ENCODE measurements around the gene TSSK2.
A peak's percentile ranks its signal among the peaks of the same experiment; 100 is the strongest.

TSSK2 gene

GRCh38 chr22:19117111-19117512, 14.0 kb upstream of the TSSK2 start:
- peak overlapping the region; percentile 84 for H3K27ac ChIP-seq (ENCODE audit: low read depth, low read length, poor library complexity, severe bottlenecking)
- no peaks in the 10 kb centered on the region for H4K20me1 ChIP-seq (ENCODE audit: insufficient read depth, low read length)
- TF ChIP-seq CTCF (IDR thresholded peaks at IDR 0.05; ENCODE audit: low read length) (no peak), EZH2 (IDR thresholded peaks at IDR 0.05; ENCODE audit: borderline replicate concordance, low read length) (no peak)
- H3K9me2 ChIP-seq (ENCODE audit: low read depth, low read length): no peaks in the 10 kb centered on the region
- peaks cover 62% of the 10 kb centered on the region for H3K4me1 ChIP-seq (ENCODE audit: insufficient read depth, low read length, severe bottlenecking)
- no peaks in the 10 kb centered on the region for H3K27me3 ChIP-seq (ENCODE audit: insufficient read depth, low read length)
- no peaks in the 10 kb centered on the region for H3F3A ChIP-seq (ENCODE audit: insufficient read depth, low read length)
- peaks cover 75% of the 10 kb centered on the region for H3K79me2 ChIP-seq (ENCODE audit: insufficient read depth, low read length)
- no peak overlapping the region for H2AFZ ChIP-seq (ENCODE audit: low read length)
- H3K36me3 ChIP-seq (ENCODE audit: insufficient read depth, low read length): peaks cover 6% of the 10 kb centered on the region; the same call in 1 of the 2 replicates
- no peaks in the 10 kb centered on the region for H3K9me3 ChIP-seq (ENCODE audit: low read length)
- no peak overlapping the region; the same call in 1 of the 2 replicates for H3K9ac ChIP-seq (ENCODE audit: low read length)
- peak overlapping the region; percentile 20 for H3K4me3 ChIP-seq (ENCODE audit: low read depth, low read length, poor library complexity, severe bottlenecking)
- peak overlapping the region; percentile 47 for H3K4me2 ChIP-seq (ENCODE audit: low read length)

- Histone ChIP-seq H3K4me2 (ENCODE audit: low read length) (peak overlapping the region; percentile 95), H3F3A (ENCODE audit: insufficient read depth, low read length) (no peaks in the 10 kb centered on the region), H3K9me3 (ENCODE audit: low read length) (no peaks in the 10 kb centered on the region), H2AFZ (ENCODE audit: low read length) (no peak overlapping the region), H3K79me2 (ENCODE audit: insufficient read depth, low read length) (peaks cover 64% of the 10 kb centered on the region), H3K9me2 (ENCODE audit: low read depth, low read length) (no peaks in the 10 kb centered on the region), H3K27me3 (ENCODE audit: insufficient read depth, low read length) (no peaks in the 10 kb centered on the region), H3K36me3 (ENCODE audit: insufficient read depth, low read length) (peaks cover 6% of the 10 kb centered on the region; the same call in 1 of the 2 replicates), H3K27ac (ENCODE audit: low read depth, low read length, poor library complexity, severe bottlenecking) (peak overlapping the region; percentile 84), H3K4me3 (ENCODE audit: low read depth, low read length, poor library complexity, severe bottlenecking) (peak overlapping the region; percentile 99), H3K4me1 (ENCODE audit: insufficient read depth, low read length, severe bottlenecking) (peaks cover 63% of the 10 kb centered on the region), H3K9ac (ENCODE audit: low read length) (peak overlapping the region; percentile 16; the same call in 1 of the 2 replicates), H4K20me1 (ENCODE audit: insufficient read depth, low read length) (no peaks in the 10 kb centered on the region)
- TF ChIP-seq CTCF (IDR thresholded peaks at IDR 0.05; ENCODE audit: low read length) (no peak), EZH2 (IDR thresholded peaks at IDR 0.05; ENCODE audit: borderline replicate concordance, low read length) (no peak)
These were observed 12.7 kb upstream of the TSSK2 start for GRCh38 chr22:19118329-19118880.

GRCh38 chr22:19119949-19120348, 11.2 kb upstream of the TSSK2 start:
- Histone ChIP-seq H3F3A (ENCODE audit: insufficient read depth, low read length) (no peaks in the 10 kb centered on the region), H3K9me3 (ENCODE audit: low read length) (no peaks in the 10 kb centered on the region), H3K4me1 (ENCODE audit: insufficient read depth, low read length, severe bottlenecking) (peaks cover 63% of the 10 kb centered on the region), H4K20me1 (ENCODE audit: insufficient read depth, low read length) (no peaks in the 10 kb centered on the region), H3K36me3 (ENCODE audit: insufficient read depth, low read length) (peaks cover 6% of the 10 kb centered on the region; the same call in 1 of the 2 replicates), H3K79me2 (ENCODE audit: insufficient read depth, low read length) (peaks cover 49% of the 10 kb centered on the region), H3K27ac (ENCODE audit: low read depth, low read length, poor library complexity, severe bottlenecking) (peak overlapping the region; percentile 84), H3K4me2 (ENCODE audit: low read length) (peak overlapping the region; percentile 95), H3K9ac (ENCODE audit: low read length) (peak overlapping the region; percentile 97; the same call in 1 of the 2 replicates), H3K9me2 (ENCODE audit: low read depth, low read length) (no peaks in the 10 kb centered on the region), H3K27me3 (ENCODE audit: insufficient read depth, low read length) (no peaks in the 10 kb centered on the region), H2AFZ (ENCODE audit: low read length) (no peak overlapping the region), H3K4me3 (ENCODE audit: low read depth, low read length, poor library complexity, severe bottlenecking) (peak overlapping the region; percentile 99)
- TF ChIP-seq EZH2 (IDR thresholded peaks at IDR 0.05; ENCODE audit: borderline replicate concordance, low read length) (no peak), CTCF (IDR thresholded peaks at IDR 0.05; ENCODE audit: low read length) (no peak)

Measured in OCI-LY1 (cell line).